Measurements from ENCODE around the gene MRPL1. TPM values are rescaled to one million over a fixed set of nuclear protein-coding genes. Genes with fewer than 3 reads are reported as not detected.
"Not testable (repeated sequence)": the region's sequence is repeated elsewhere in the genome, so short reads cannot be mapped to it uniquely, and the experiment has no call there.

MRPL1 gene
- total RNA-seq, 2 experiments from 2014 or later, result 22.6 to 37.4 TPM

DNA sequence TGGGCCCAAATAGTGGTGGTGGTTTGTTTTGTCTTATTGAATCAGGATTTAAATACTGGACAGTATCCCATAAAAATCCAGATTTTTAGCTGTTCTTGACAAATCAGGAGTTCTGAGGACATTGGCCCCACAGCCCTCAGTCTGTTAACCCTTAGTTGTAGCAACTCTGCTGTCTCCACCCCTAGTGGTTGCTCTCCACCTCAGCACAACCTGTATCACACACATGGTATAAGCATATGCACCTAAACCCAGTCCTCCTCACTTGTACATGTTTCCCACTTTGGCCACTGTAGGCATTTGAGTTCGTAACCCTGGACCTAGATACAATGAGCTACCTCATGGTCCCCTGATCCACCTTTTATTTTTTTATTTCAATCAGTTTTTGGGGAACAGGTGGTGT, 75.9 kb downstream of the MRPL1 start:
- BruUV-seq (replicated peaks), result no TSS peak

DNA sequence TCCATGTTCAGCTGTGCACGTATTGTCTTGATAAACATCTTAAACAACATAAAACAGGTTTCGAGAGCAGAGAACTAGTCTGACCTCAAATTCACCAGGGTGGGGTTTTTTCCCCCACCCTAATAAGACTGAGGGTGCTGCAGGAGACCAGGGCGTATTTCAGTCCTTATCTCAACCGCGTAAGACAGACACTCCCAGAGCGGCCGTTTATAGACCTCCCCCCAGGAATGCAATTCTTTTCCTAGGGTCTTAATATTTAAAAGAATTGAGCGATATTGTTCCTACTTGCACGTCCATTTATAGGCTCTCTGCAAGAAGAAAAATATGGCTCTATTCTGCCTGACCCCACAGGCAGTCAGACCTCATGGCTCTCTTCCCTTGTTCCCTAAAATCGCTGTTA, 83.3 kb downstream of the MRPL1 start:
- H2AFZ ChIP-seq (ENCODE audit: low read length); BruUV-seq (replicated peaks); H3K9me2 ChIP-seq (ENCODE audit: insufficient read depth, low read length); DNase-seq (ENCODE audit: low spot score); H3K79me2 ChIP-seq (ENCODE audit: insufficient read depth, low read depth, low read length); POLR2A ChIA-PET; H3K4me3 ChIP-seq (ENCODE audit: low read depth, low read length, poor library complexity, severe bottlenecking); H3K4me2 ChIP-seq (ENCODE audit: low read length); H3K9me3 ChIP-seq (ENCODE audit: low read length); CTCF ChIA-PET (ENCODE audit: unreplicated experiment); H4K20me1 ChIP-seq (ENCODE audit: insufficient read depth, low read length); intact Hi-C loops (cut with micrococcal nuclease; ENCODE audit: unreplicated experiment); H3K4me1 ChIP-seq (ENCODE audit: insufficient read depth, low read length, poor library complexity, severe bottlenecking); H3K27ac ChIP-seq (ENCODE audit: low read depth, low read length, poor library complexity, severe bottlenecking): not testable (repeated sequence)
- peaks cover 37% of the 10 kb centered on the region for H3K36me3 ChIP-seq (ENCODE audit: insufficient read depth, low read length)

More for the DNA sequence above, 75.9 kb downstream of the MRPL1 start:
- ChIA-PET CTCF (ENCODE audit: unreplicated experiment) (no interaction called here), POLR2A (no interaction called here)
- Histone ChIP-seq H3K27ac (ENCODE audit: low read depth, low read length, poor library complexity, severe bottlenecking) (no peak overlapping the region), H2AFZ (ENCODE audit: low read length) (no peak overlapping the region), H3K9me2 (ENCODE audit: insufficient read depth, low read length) (no peaks in the 10 kb centered on the region), H3K4me3 (ENCODE audit: low read depth, low read length, poor library complexity, severe bottlenecking) (no peak overlapping the region), H3K4me1 (ENCODE audit: insufficient read depth, low read length, poor library complexity, severe bottlenecking) (no peaks in the 10 kb centered on the region), H3K9me3 (ENCODE audit: low read length) (no peaks in the 10 kb centered on the region), H4K20me1 (ENCODE audit: insufficient read depth, low read length) (no peaks in the 10 kb centered on the region), H3K4me2 (ENCODE audit: low read length) (no peak overlapping the region), H3K79me2 (ENCODE audit: insufficient read depth, low read depth, low read length) (no peaks in the 10 kb centered on the region), H3K36me3 (ENCODE audit: insufficient read depth, low read length) (peaks cover 57% of the 10 kb centered on the region)
- no peak for DNase-seq (ENCODE audit: low spot score)
- no peak for TF ChIP-seq EZH2phosphoT487 (IDR thresholded peaks at IDR 0.05; ENCODE audit: borderline replicate concordance, low read depth, low read length)
- TF ChIP-seq, protein P1, sequence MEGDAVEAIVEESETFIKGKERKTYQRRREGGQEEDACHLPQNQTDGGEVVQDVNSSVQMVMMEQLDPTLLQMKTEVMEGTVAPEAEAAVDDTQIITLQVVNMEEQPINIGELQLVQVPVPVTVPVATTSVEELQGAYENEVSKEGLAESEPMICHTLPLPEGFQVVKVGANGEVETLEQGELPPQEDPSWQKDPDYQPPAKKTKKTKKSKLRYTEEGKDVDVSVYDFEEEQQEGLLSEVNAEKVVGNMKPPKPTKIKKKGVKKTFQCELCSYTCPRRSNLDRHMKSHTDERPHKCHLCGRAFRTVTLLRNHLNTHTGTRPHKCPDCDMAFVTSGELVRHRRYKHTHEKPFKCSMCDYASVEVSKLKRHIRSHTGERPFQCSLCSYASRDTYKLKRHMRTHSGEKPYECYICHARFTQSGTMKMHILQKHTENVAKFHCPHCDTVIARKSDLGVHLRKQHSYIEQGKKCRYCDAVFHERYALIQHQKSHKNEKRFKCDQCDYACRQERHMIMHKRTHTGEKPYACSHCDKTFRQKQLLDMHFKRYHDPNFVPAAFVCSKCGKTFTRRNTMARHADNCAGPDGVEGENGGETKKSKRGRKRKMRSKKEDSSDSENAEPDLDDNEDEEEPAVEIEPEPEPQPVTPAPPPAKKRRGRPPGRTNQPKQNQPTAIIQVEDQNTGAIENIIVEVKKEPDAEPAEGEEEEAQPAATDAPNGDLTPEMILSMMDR (conservative IDR thresholded peaks at IDR 0.05; ENCODE audit: low read length), result 0 out of 2 replicates have a peak, but pooled peaks have one; percentile 25
- intact Hi-C loops (cut with micrococcal nuclease; ENCODE audit: unreplicated experiment), result no loop called here

DNA sequence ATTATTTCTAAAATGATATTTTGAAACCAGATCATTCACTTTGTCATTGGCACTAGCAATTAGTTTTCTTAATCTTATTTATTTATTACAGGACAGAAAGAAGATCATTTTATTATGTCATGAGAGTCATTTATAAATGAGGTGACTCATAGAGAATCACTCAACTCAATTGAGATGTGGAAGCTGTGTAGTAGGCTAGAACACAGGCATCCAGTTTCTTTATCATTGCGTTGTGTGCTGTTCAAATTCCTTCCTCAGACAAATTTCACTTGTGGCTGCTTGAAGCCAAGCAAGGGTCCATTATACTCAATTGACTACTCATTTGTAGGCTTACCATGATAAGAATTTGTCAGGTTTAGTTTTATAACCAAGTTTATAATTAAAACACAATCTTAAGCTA, 87.6 kb downstream of the MRPL1 start:
- ChIA-PET POLR2A (no interaction called here), CTCF (ENCODE audit: unreplicated experiment) (no interaction called here)
- Histone ChIP-seq H2AFZ (ENCODE audit: low read length) (no peak overlapping the region), H4K20me1 (ENCODE audit: insufficient read depth, low read length) (no peaks in the 10 kb centered on the region), H3K9me3 (ENCODE audit: low read length) (peaks cover 4% of the 10 kb centered on the region; the same call in 1 of the 2 replicates), H3K79me2 (ENCODE audit: insufficient read depth, low read depth, low read length) (no peaks in the 10 kb centered on the region), H3K4me1 (ENCODE audit: insufficient read depth, low read length, poor library complexity, severe bottlenecking) (no peaks in the 10 kb centered on the region), H3K9me2 (ENCODE audit: insufficient read depth, low read length) (no peaks in the 10 kb centered on the region), H3K4me2 (ENCODE audit: low read length) (no peak overlapping the region), H3K4me3 (ENCODE audit: low read depth, low read length, poor library complexity, severe bottlenecking) (no peak overlapping the region), H3K27ac (ENCODE audit: low read depth, low read length, poor library complexity, severe bottlenecking) (no peak overlapping the region), H3K36me3 (ENCODE audit: insufficient read depth, low read length) (peaks cover 58% of the 10 kb centered on the region)
- DNase-seq (ENCODE audit: low spot score), result no peak
- intact Hi-C loops (cut with micrococcal nuclease; ENCODE audit: unreplicated experiment), result no loop called here
- BruUV-seq (replicated peaks), result no TSS peak
- TF ChIP-seq EZH2phosphoT487 (IDR thresholded peaks at IDR 0.05; ENCODE audit: borderline replicate concordance, low read depth, low read length), result no peak
- TF ChIP-seq, protein P1 (conservative IDR thresholded peaks at IDR 0.05; ENCODE audit: low read length), result no peak
